Memory B cell (primary cell): Measurements from ENCODE around the gene VAMP2.

Source experiments
- ATAC-seq: fragments of 150-1000 bp; cut with Tn5 transposase; 2 replicates; pipeline ENCODE4 v1.10.0; 2021; ENCODE audit warnings: low read depth, mild to moderate bottlenecking, moderate library complexity
- DNase-seq, 2 donors: peaks; one replicate each; pipeline ENCODE4 v3.0.0; 2022; ENCODE audit warnings: low spot score in 2 of 2
- H3K27ac Mint-ChIP-seq: one replicate; pipeline ENCODE4 v1.8.0; 2022; ENCODE audit warnings: mild to moderate bottlenecking, moderate library complexity, mixed read lengths
- H3K27me3 Mint-ChIP-seq: one replicate; pipeline ENCODE4 v1.8.0; 2022; ENCODE audit warnings: mixed read lengths
- H3K36me3 Mint-ChIP-seq: one replicate; pipeline ENCODE4 v1.8.0; 2022; ENCODE audit warnings: mild to moderate bottlenecking, mixed read lengths
- H3K4me1 Mint-ChIP-seq: one replicate; pipeline ENCODE4 v1.8.0; 2022; ENCODE audit warnings: mixed read lengths
- H3K4me3 Mint-ChIP-seq: one replicate; pipeline ENCODE4 v1.8.0; 2022; ENCODE audit warnings: mild to moderate bottlenecking, moderate library complexity, mixed read lengths
- H3K9me3 Mint-ChIP-seq: one replicate; pipeline ENCODE4 v1.8.0; 2022; ENCODE audit warnings: mixed read lengths

The VAMP2 gene

GRCh38 chr17:8146381-8147140 is 16.2 kb downstream of the VAMP2 start:
- peaks cover 15% of the 10 kb centered on the region for H3K4me1 Mint-ChIP-seq
- H3K27ac Mint-ChIP-seq, result peak overlapping the region; percentile 76
- DNase-seq, result peak; percentile 14 to 40
- H3K9me3 Mint-ChIP-seq, result no peaks in the 10 kb centered on the region
- no peak for ATAC-seq
- H3K4me3 Mint-ChIP-seq, result no peak overlapping the region
- H3K36me3 Mint-ChIP-seq, result peaks cover 34% of the 10 kb centered on the region
- H3K27me3 Mint-ChIP-seq, result no peaks in the 10 kb centered on the region

DNA sequence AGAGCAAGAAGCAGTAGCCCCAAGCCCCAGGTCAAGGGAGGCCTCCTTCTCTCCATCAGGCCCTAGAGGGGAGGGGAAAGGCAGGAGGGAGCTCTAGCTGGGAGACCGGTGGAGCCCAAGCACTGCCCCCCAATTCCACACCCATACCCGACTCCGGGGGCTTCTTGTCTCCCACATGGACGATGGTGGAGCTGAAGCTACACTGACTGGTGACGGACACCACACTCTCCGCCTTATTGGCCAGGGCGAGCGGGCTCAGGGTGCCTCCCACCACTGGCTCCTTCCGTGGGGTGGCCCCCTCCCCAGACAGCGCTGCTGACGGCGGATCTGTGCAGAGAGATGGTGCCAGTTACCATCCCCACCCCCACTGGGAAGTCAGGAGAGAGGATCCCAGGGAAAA is 16.9 kb downstream of the VAMP2 start:
- DNase-seq (peak in 1 of 2 donors; percentile 20), ATAC-seq (no peak)
- H3K36me3 Mint-ChIP-seq, result peaks cover 36% of the 10 kb centered on the region
- H3K4me3 Mint-ChIP-seq, result no peak overlapping the region
- H3K27ac Mint-ChIP-seq, result peak overlapping the region; percentile 76
- no peaks in the 10 kb centered on the region for H3K27me3 Mint-ChIP-seq
- no peaks in the 10 kb centered on the region for H3K9me3 Mint-ChIP-seq
- peaks cover 10% of the 10 kb centered on the region for H3K4me1 Mint-ChIP-seq

DNA sequence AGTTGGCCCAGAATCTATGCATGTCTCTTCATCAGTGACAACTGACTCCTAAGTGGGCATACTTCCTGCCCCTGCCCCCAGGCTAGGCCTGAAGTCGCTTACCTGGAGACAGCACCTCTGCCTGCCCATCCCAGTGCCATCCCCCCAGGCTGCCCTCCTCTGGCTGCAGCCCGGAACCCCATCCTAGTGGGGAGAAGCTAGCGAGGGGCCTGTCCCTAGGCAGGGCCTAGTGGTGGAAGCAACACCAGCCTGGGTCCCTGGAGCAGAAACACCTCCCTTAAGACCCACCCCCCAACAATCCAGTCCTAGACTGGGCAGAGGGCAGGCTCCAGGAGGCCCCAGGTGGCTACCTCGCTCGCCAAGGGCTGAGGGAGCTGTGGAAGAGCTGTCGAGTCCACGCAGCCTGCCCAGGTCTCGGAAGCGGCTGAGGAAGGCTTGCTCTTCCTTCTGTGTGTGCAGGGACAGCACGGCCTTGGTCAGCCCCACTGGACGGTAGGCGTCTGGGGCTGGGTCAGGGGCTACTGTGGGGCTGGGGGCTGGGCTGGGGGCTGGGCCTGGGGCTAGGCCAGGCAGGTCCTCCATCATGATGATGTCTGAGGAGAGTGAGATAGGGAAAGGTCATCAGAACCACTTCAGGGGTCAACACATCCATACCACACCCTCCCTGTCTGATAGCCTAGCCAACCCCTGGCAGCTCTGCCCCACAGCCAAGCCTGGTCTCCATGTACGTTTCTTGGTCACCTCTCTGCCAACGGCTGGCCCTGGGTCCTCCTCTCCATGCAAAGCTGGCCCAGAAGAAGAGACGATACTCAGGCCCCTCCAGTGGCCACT is 18.1 kb downstream of the VAMP2 start:
- Mint-ChIP-seq H3K4me3 (no peak overlapping the region), H3K27ac (peak overlapping the region; percentile 70), H3K4me1 (peaks cover 8% of the 10 kb centered on the region), H3K9me3 (no peaks in the 10 kb centered on the region), H3K36me3 (peaks cover 35% of the 10 kb centered on the region), H3K27me3 (no peaks in the 10 kb centered on the region)
- ATAC-seq (no peak), DNase-seq (peak in 1 of 2 donors; percentile 39)

DNA sequence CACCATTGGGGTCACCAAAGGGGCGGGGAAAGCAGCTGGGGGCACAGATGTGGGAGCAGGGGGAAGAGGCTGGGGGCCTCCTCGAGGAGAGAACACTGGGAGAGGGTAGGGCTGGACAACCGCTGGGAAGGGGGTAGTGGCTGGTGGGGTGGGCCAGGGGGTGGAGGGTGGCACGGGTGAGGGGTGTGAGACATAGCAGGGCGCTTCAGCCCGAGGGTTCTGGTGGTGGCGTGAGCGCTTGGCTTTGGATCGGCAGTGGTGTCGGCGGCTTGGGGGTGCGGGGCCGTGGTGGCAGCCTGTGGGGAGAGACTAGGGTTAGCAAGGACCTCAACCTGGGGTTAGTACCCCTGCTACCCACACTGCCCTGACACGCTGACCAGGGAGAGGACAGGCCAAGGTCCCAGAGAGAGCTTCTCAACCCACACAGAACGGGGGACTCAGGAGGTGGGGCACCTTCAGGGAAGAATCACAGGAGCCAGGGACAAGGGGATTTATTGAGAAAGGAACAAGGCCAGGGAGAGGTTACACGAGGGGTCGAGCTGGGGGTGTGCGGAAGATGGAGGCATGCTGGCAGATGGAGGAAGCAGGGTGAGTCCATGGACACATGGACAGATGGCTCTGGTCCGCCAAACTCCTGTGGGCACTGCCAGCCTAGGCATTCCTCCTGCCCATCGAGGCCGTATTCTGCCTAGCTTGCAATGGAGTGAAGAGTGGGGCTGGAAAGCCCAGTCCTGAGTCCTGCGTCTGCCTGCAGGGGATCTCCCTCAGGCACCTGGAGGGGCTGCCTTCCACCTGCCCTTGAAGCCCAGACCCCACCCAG is 19.0 kb downstream of the VAMP2 start:
- Mint-ChIP-seq H3K27ac (peak overlapping the region; percentile 70), H3K27me3 (no peaks in the 10 kb centered on the region), H3K4me1 (peaks cover 6% of the 10 kb centered on the region), H3K36me3 (peaks cover 32% of the 10 kb centered on the region), H3K4me3 (no peak overlapping the region), H3K9me3 (no peaks in the 10 kb centered on the region)
- DNase-seq (peak; percentile 18 to 49), ATAC-seq (no peak)

GRCh38 chr17:8142887-8143580 is 19.7 kb downstream of the VAMP2 start:
- H3K27ac Mint-ChIP-seq, result peak overlapping the region; percentile 70
- no peak overlapping the region for H3K4me3 Mint-ChIP-seq
- H3K36me3 Mint-ChIP-seq, result peaks cover 26% of the 10 kb centered on the region
- H3K27me3 Mint-ChIP-seq, result no peaks in the 10 kb centered on the region
- ATAC-seq, result no peak
- peaks cover 6% of the 10 kb centered on the region for H3K4me1 Mint-ChIP-seq
- no peaks in the 10 kb centered on the region for H3K9me3 Mint-ChIP-seq
- peak in 1 of 2 donors; percentile 21 for DNase-seq

DNA sequence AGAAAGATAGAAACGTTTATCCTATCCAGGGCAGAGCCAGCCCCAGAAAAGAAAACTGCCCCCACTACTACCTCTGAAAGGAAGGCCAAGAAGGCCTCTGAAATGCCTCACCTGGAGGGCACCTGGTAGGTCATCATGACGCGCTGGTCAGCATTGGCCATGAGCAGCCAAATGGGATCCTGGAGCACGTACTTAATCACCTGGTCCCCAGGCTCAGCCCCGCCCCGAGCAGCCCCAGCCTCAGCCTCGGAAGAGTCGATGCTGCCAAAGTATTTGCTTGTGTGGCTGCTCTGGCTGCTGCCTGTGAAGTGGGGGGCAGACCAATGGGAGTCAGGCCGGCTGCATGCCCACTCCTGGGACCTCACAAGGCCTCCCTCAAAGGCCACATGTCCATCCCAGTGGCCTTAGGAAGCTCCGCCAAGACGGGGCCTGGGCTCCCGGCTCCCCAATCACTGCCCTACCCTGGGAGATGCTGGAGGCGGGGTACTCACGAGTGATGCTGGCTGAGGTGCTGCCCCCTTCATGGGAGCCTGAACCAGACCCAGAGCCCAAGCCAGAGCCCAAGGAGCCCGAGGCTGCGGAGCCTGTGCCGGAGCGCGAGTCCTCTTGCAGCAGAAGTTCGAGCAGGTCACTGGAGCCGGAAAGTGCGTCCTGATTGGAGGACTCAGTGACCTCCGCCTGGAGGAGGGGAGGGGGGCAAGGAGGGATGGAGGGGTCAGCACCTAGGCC is 20.4 kb downstream of the VAMP2 start:
- H3K4me3 Mint-ChIP-seq, result no peak overlapping the region
- no peak overlapping the region for H3K27ac Mint-ChIP-seq
- peaks cover 6% of the 10 kb centered on the region for H3K4me1 Mint-ChIP-seq
- peak in 1 of 2 donors; percentile 33 for DNase-seq
- no peaks in the 10 kb centered on the region for H3K27me3 Mint-ChIP-seq
- no peaks in the 10 kb centered on the region for H3K9me3 Mint-ChIP-seq
- ATAC-seq, result no peak
- peaks cover 21% of the 10 kb centered on the region for H3K36me3 Mint-ChIP-seq

GRCh38 chr17:8141741-8142140 is 21.0 kb downstream of the VAMP2 start:
- Mint-ChIP-seq H3K27me3 (no peaks in the 10 kb centered on the region), H3K4me1 (peaks cover 3% of the 10 kb centered on the region), H3K27ac (peak overlapping the region; percentile 54), H3K9me3 (no peaks in the 10 kb centered on the region), H3K4me3 (no peak overlapping the region), H3K36me3 (peaks cover 18% of the 10 kb centered on the region)
- DNase-seq, result no peak
- ATAC-seq, result no peak

GRCh38 chr17:8141045-8141444 is 21.7 kb downstream of the VAMP2 start:
- Mint-ChIP-seq H3K27ac (peak overlapping the region; percentile 54), H3K27me3 (no peaks in the 10 kb centered on the region), H3K4me1 (peaks cover 3% of the 10 kb centered on the region), H3K36me3 (peaks cover 11% of the 10 kb centered on the region), H3K4me3 (no peak overlapping the region), H3K9me3 (no peaks in the 10 kb centered on the region)
- ATAC-seq, result no peak
- DNase-seq, result no peak

GRCh38 chr17:8140065-8141029 is 22.4 kb downstream of the VAMP2 start:
- Mint-ChIP-seq H3K4me1 (peaks cover 3% of the 10 kb centered on the region), H3K4me3 (peak overlapping the region; percentile 56), H3K27ac (peak overlapping the region; percentile 62), H3K36me3 (peaks cover 8% of the 10 kb centered on the region), H3K9me3 (no peaks in the 10 kb centered on the region), H3K27me3 (no peaks in the 10 kb centered on the region)
- no peak for ATAC-seq
- DNase-seq, result no peak

- H3K4me1 Mint-ChIP-seq, result peaks cover 3% of the 10 kb centered on the region
- no peaks in the 10 kb centered on the region for H3K9me3 Mint-ChIP-seq
- H3K4me3 Mint-ChIP-seq, result no peak overlapping the region
- no peak overlapping the region for H3K27ac Mint-ChIP-seq
- peak; percentile 89 for ATAC-seq
- H3K27me3 Mint-ChIP-seq, result no peaks in the 10 kb centered on the region
- peaks cover 4% of the 10 kb centered on the region for H3K36me3 Mint-ChIP-seq
- peak; percentile 99 for DNase-seq
Observed at GRCh38 chr17:8138672-8139371, 23.9 kb downstream of the VAMP2 start.

- peaks cover 4% of the 10 kb centered on the region for H3K36me3 Mint-ChIP-seq
- H3K4me3 Mint-ChIP-seq, result no peak overlapping the region
- no peak overlapping the region for H3K27ac Mint-ChIP-seq
- no peaks in the 10 kb centered on the region for H3K9me3 Mint-ChIP-seq
- DNase-seq (no peak), ATAC-seq (no peak)
- peaks cover 3% of the 10 kb centered on the region for H3K4me1 Mint-ChIP-seq
- no peaks in the 10 kb centered on the region for H3K27me3 Mint-ChIP-seq
Observed at GRCh38 chr17:8138374-8138671, 24.4 kb downstream of the VAMP2 start.
